Medulla oblongata (tissue), 1 donor: ENCODE results near the gene ACVR1C.
"Not testable (repeated sequence)": the region's sequence is repeated elsewhere in the genome, so short reads cannot be mapped to it uniquely, and the experiment has no call there.

Experiments used
- DNase-seq: peaks from one replicate; pipeline ENCODE4 v3.0.0-alpha.2; 2015; ENCODE audit errors: extremely low spot score

The ACVR1C gene

DNA sequence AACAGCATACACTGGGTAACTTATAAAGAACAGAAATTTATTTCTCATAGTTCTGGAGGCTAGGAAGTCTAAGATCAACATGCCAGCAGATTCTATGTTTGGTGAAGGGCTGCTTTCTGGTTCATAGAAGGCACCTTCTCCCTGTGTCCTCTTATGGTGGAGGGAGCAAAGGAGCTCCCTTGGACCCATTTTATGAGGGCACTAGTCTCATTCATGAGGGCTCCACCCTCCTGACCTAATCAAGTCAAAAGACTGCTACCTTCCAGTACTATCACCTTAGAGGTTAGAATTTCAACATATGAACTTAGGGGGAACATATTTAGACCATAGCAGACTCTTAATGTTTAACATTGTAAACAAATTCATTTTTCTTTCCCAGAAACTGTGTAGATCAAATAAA lies 54.5 kb downstream of the ACVR1C start:
- no peak for DNase-seq

DNA sequence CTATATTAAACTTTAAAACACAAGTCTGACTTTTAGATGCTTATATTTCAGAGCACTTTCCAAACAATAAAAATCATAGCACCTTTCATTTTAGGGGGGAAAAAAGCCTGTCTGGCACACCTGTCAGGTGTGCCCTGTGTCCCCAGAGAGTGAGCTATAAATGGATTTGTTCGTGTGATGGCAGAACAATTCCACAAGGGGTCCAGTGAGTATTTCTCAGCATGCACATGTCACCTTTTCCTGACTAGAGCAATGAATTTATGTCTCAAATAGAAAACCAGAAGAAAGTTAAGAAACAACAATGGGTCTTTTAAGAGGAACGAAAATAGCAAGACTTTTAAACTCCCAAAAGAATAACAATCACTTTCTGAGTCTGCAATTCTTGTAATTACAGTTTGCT lies 55.9 kb downstream of the ACVR1C start:
- no peak for DNase-seq

- not testable (repeated sequence) for DNase-seq
These were observed 62.0 kb downstream of the ACVR1C start for GRCh38 chr2:157566623-157567022.

DNA sequence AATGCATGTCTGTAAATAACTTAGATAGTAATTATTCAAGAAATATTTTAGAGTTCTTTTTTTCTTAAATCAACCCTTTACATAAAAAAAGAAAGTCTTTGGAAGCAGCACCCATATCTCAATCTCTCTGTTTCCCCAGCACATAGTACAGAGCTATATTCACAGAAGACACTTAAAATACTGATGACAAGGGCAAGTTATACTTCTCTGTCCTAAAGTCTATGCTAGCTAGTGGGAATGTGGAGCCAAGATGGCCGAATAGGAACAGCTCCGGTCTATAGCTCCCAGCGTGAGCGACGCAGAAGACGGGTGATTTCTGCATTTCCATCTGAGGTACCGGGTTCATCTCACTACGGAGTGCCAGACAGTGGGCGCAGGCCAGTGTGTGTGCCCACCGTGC lies 62.6 kb downstream of the ACVR1C start:
- DNase-seq = not testable (repeated sequence)

GRCh38 chr2:157565550-157565949 lies 63.1 kb downstream of the ACVR1C start:
- DNase-seq = no peak

DNA sequence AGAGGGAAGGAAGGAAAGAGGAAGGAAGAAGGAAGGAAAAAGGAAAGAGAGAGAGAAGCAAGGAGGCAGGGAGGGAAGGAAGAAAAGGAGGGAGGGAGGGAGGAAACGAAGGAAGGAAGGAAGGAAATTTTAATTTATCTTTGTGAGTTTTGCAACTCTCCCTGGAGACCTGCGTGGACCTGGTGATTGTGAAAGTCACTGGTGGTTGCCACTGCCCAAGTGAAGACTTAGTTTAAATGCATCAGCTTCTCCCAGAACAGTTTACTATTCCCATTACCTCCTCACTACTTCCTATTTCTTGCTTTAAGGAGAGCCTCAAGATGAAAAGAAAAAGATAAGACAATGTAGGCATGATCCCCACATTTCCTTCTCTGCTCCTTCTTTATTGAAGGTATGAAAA lies 68.8 kb downstream of the ACVR1C start:
- no peak for DNase-seq

- no peak for DNase-seq
These were observed 69.2 kb downstream of the ACVR1C start for GRCh38 chr2:157559461-157559860.

- no peak for DNase-seq
These were observed 69.6 kb downstream of the ACVR1C start for GRCh38 chr2:157559061-157559460.

DNA sequence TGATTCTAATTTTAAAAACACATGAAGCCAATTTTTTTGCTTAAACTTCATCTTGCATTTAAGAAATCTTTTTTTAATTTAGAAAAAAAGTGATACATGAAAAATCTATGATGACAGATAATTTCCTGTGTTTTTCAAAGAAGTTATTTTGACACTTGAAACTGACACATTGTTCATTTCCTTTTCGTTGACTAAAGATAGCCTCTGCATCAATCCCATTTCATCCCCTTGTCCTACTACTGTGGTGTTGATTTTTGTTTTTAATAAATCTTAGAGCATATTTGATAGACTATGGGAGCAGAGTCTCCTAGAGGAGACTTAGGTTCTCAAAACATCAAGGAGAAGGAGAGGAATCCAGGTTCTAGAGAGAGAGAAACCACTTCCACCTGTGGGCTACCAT lies 70.9 kb downstream of the ACVR1C start:
- no peak for DNase-seq

DNA sequence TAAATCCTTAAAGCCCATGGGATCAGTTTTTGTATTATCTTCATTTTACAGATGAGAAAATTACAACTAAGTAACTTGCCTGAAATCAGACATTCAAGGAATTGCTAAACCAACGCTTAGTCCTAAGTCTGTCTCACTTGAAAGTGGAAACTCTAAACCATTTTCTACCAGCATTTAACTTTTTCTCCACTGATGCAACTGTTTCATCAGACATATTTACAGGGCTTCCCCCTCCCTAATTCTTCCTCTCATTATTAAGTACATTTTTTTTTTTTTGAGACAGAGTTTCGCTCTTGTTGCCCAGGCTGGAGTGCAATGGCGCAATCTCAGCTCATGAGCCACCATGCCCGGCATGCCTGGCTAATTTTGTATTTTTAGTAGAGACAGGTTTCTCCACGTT lies 88.6 kb downstream of the ACVR1C start:
- no peak for DNase-seq

DNA sequence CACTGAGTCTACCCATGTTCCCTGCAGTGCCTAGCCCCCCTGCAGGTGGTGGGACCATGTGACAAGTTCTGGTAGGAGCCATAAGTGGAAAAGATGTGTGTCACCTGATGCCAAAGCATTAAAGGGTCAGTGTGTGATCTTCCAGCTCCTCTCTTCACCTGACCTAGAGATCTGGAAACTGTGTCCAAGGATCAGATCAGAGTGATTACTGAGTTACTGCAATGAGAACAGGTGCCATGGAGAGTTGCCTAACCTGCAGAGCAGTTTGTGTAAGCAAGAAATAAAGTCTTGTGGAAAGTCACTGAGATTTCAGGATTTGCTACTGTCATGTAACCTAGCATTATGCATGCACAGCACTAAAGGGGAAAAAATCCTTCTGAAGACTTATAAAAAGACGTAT lies 90.6 kb downstream of the ACVR1C start:
- DNase-seq = no peak

- no peak for DNase-seq
These were observed 91.8 kb downstream of the ACVR1C start for GRCh38 chr2:157536815-157537214.

DNA sequence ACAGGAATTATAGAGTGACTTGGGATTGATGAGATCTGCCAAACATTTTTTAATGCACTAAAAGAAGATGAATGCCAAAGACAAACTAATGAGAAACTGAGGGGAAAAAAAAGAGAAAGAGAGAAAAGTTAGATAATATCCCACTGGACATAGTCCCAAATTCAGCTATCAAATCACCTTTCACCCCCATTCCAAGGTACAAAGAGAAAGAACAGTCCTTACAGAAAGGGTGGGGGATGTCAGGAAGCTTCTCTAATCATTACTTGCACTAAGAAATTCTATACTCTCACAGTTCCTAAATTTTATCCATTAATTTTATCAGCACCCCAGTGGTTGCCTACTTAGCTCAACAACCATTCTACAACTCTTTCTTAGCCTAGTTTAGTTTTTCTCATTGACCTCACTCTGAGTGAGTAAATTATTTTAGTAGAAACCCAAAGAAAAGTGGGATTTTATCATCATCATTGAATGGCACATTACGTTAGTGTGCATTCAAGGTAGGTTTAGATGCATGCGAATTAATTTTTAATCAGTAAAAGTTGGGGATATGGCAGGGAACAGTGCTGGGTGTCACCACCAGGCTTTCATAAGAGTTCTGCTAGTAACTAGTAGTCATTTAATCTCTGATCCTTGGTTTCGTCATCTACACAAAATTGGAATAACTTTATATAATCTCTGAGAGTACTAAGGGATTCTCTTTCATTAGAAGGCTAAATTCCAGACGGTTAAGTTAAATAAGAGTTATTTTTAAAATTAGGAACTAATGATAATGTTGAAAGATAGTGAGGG lies 99.5 kb downstream of the ACVR1C start:
- no peak for DNase-seq

- no peak for DNase-seq
These were observed 102.6 kb downstream of the ACVR1C start for GRCh38 chr2:157526070-157526469.

DNA sequence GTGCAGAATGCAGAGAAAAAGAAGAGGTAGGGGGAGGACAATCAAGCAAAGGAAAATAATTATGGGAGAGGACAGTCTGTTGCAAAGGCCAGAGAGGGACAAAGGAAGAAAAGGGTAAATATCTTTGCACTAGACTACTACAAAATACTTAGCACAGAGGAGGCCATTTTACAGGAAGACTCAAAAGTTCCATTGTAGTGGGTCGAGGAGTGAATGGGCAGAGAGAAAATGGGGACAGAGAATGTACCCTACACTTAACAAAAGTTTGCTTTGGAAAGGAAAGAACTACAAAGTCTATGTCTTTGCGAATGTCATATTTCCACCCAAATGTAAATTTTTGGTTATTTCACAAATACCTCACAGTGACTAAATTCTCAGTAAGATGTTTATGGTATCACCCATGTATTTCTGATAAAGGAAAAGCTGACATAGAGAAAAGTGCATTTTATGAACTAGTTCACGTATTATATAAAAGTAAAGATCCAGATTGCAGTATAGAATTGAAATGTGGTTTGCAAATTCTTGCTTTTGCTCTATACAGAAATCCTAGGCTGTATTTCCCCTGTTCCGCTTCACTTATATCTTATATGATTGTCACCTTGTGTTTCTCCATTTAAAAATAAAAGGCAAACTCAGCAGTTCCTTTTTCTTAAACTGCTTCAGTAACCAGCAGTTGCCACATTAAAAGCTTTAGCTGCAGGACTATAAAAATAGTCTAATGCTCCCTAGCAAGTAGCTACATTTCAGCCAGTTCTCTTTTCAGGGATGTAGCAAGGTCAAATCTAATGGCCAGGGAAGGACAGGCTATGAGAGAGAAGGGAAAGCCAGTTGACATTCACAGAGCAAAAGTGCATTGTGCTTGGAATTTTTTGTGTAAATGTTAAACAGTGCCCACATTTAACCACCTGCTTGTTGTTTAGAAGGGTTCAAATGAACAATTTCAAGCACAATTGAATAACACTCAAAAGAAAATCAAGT lies 105.1 kb downstream of the ACVR1C start:
- DNase-seq = peak; percentile 15

DNA sequence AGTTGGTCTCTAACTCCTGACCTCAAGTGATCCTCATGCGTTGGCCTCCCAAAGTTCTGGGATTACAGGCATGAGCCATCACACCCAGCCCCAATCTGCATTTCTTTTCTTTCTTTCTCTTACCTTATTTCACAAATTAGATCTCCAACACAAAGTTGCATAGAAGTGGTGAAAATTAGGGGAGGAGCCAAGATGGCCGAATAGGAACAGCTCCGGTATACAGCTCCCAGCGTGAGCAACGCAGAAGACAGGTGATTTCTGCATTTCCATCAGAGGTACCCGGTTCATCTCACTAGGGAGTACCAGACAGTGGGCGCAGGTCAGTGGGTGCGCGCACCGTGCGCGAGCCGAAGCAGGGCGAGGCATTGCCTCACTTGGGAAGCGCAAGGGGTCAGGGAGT lies 113.7 kb downstream of the ACVR1C start:
- DNase-seq = not testable (repeated sequence)

GRCh38 chr2:157509744-157510143 lies 118.9 kb downstream of the ACVR1C start:
- peak; percentile 17 for DNase-seq

GRCh38 chr2:157508676-157509075 lies 120.0 kb downstream of the ACVR1C start:
- no peak for DNase-seq

- no peak for DNase-seq
These were observed 122.1 kb downstream of the ACVR1C start for GRCh38 chr2:157506586-157506985.

DNA sequence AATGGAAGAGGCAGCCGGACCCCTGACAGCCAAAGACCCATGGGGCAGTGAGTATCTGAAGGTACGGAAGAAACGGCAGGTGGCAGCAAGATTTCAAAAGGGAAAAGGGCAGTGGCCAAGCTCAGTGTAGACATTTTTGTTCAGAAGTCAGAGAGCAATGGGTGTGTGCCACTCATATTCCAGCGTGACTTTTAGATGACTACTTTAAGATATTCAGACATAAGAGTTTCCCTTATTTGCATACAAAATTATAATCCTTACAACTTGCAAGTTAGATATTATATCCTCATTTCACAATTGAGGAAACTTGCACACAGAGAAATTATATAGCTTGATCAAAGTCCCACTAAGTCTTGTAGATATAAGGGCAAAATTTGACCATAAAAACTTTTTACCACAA lies 124.0 kb downstream of the ACVR1C start:
- no peak for DNase-seq

DNA sequence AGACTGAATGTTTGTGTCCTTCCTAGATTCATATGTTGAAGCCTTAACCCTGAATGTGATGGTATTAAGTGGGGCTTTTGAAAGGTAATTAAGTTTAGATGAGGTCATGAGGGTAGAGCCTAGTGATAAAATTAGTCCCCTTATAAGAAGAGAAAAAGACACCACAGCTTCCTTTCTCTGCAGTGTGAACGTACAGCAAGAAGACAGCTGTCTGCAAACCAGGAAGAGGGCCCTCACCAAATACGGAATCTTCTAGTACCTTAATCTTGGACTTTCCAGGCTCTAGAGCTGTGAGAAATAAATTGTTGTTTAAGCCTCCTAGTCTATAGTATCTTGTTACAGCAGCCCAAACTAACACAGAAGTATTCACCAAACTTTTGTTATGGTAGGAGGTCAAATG lies 127.6 kb downstream of the ACVR1C start:
- no peak for DNase-seq

- no peak for DNase-seq
These were observed 128.3 kb downstream of the ACVR1C start for GRCh38 chr2:157500334-157500733.

DNA sequence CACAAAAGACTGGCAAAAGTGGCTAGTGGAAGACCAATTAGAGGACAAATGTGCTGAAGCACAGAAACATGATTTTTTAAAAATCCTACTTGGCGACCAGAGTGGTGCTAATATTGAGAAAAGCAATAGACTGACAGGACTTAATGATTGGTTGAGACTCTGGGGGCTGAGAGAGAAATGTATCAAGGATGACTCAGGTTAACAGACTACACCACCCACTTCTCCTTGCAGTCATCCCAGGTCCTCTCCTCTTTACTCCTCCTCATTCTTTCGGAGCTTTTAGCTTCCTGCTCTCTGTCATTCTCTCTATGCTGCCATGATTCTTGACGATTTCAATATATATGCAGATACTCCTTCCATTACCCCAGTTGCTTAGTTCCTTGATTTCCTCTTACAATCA lies 130.2 kb downstream of the ACVR1C start:
- DNase-seq = no peak
